ENCODE results near the gene MINDY4. TPM values are rescaled to one million over a fixed set of nuclear protein-coding genes. Genes with fewer than 3 reads are reported as not detected.

MINDY4 gene
- total RNA-seq, 6 experiments from 2014 or later = 2.3 to 3.3 (median 2.6) TPM

DNA sequence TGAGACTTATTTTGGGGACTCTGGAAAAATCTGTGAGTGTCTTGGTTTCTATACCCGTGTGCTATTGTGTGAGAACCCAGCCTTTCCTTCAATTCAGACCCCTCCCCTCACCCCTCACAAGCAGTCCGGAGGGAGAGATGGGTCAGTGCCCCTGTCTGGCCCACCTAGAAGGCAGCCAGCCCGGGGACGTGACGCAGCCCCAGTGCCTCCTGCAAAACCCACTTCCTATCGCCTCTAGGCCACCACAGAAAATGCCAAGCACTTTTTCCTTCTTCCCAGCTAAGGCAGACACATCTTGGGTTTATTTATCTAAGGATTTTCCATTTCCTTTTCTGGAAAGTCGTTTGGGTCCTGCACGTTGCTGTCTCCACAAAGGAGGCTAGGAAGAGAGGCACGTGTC lies 128.8 kb downstream of the MINDY4 start:
- Mint-ChIP-seq H3K36me3 (ENCODE audit: low read depth) (no peaks in the 10 kb centered on the region), H3K27me3 (ENCODE audit: insufficient read depth) (peaks cover 34% of the 10 kb centered on the region), H3K4me3 (no peak overlapping the region), H3K9me3 (no peaks in the 10 kb centered on the region), H3K4me1 (ENCODE audit: low read depth) (no peaks in the 10 kb centered on the region), H3K27ac (no peak overlapping the region)
- DNase-seq = no peak
- TF ChIP-seq, protein P1, sequence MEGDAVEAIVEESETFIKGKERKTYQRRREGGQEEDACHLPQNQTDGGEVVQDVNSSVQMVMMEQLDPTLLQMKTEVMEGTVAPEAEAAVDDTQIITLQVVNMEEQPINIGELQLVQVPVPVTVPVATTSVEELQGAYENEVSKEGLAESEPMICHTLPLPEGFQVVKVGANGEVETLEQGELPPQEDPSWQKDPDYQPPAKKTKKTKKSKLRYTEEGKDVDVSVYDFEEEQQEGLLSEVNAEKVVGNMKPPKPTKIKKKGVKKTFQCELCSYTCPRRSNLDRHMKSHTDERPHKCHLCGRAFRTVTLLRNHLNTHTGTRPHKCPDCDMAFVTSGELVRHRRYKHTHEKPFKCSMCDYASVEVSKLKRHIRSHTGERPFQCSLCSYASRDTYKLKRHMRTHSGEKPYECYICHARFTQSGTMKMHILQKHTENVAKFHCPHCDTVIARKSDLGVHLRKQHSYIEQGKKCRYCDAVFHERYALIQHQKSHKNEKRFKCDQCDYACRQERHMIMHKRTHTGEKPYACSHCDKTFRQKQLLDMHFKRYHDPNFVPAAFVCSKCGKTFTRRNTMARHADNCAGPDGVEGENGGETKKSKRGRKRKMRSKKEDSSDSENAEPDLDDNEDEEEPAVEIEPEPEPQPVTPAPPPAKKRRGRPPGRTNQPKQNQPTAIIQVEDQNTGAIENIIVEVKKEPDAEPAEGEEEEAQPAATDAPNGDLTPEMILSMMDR (IDR thresholded peaks at IDR 0.05) = no peak

GRCh38 chr7:30900803-30901362 lies 129.7 kb downstream of the MINDY4 start:
- Mint-ChIP-seq H3K4me1 (ENCODE audit: low read depth) (peaks cover 5% of the 10 kb centered on the region; the same call in 1 of the 2 replicates), H3K4me3 (no peak overlapping the region), H3K27me3 (ENCODE audit: insufficient read depth) (peaks cover 25% of the 10 kb centered on the region), H3K9me3 (no peaks in the 10 kb centered on the region), H3K36me3 (ENCODE audit: low read depth) (no peaks in the 10 kb centered on the region), H3K27ac (no peak overlapping the region)
- TF ChIP-seq, protein P1 (IDR thresholded peaks at IDR 0.05) = no peak
- no peak for DNase-seq

- Mint-ChIP-seq H3K4me1 (ENCODE audit: low read depth) (peaks cover 14% of the 10 kb centered on the region), H3K9me3 (no peaks in the 10 kb centered on the region), H3K36me3 (ENCODE audit: low read depth) (no peaks in the 10 kb centered on the region), H3K27ac (no peak overlapping the region), H3K27me3 (ENCODE audit: insufficient read depth) (peaks cover 22% of the 10 kb centered on the region), H3K4me3 (no peak overlapping the region)
- no peak for DNase-seq
- TF ChIP-seq, protein P1 (IDR thresholded peaks at IDR 0.05) = no peak
These were observed 130.6 kb downstream of the MINDY4 start for GRCh38 chr7:30901856-30902255.

GRCh38 chr7:30902466-30902865 lies 131.2 kb downstream of the MINDY4 start:
- H3K27me3 Mint-ChIP-seq (ENCODE audit: insufficient read depth) = peaks cover 19% of the 10 kb centered on the region
- H3K36me3 Mint-ChIP-seq (ENCODE audit: low read depth) = no peaks in the 10 kb centered on the region
- H3K4me1 Mint-ChIP-seq (ENCODE audit: low read depth) = peaks cover 15% of the 10 kb centered on the region
- H3K9me3 Mint-ChIP-seq = no peaks in the 10 kb centered on the region
- H3K4me3 Mint-ChIP-seq = no peak overlapping the region
- TF ChIP-seq, protein P1 (IDR thresholded peaks at IDR 0.05) = no peak
- no peak overlapping the region for H3K27ac Mint-ChIP-seq
- no peak for DNase-seq

DNA sequence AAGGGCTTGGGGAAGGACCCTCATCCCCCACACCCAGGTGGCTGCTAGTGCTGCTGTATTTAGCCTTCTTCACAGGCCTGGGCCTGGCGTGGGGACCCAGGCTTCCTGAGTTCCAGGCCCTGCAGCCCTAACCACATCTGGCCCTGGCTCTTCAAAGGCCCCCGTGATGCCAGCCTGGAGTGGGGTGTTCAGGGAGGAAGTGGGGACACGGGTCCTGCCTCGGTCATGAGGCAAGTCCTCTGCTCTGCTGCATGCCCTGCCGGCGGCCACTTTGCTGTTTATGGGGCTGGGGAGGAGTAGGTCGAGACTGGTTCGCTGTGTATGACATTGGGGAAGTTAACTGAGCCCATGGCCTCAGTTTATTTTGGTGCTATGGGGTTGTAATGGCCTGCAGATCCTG lies 131.9 kb downstream of the MINDY4 start:
- H3K36me3 Mint-ChIP-seq (ENCODE audit: low read depth) = no peaks in the 10 kb centered on the region
- no peaks in the 10 kb centered on the region for H3K9me3 Mint-ChIP-seq
- peaks cover 14% of the 10 kb centered on the region for H3K27me3 Mint-ChIP-seq (ENCODE audit: insufficient read depth)
- no peak for DNase-seq
- TF ChIP-seq, protein P1 (IDR thresholded peaks at IDR 0.05) = no peak
- H3K27ac Mint-ChIP-seq = no peak overlapping the region
- peaks cover 15% of the 10 kb centered on the region for H3K4me1 Mint-ChIP-seq (ENCODE audit: low read depth)
- H3K4me3 Mint-ChIP-seq = no peak overlapping the region

DNA sequence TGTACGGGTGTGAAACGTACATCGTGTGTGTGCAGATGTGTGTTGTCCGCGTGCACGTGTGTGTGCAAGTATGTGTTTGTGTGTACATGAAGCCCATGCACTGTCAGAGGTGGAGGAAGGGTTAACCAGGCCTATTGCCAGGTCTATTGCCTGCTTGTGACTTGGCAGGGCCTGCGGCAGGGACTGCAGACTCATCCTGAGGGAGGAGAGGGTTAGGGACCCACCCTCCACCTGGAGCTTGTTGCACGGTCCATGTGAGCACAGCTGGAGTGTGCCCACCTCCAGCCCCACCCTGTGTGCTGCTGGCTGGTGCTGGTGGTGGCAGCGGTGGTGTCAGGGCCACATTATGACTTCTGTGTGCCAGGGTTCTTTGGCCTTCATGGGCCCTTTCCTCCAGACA lies 133.3 kb downstream of the MINDY4 start:
- H3K36me3 Mint-ChIP-seq (ENCODE audit: low read depth) = no peaks in the 10 kb centered on the region
- no peak overlapping the region for H3K4me3 Mint-ChIP-seq
- H3K27me3 Mint-ChIP-seq (ENCODE audit: insufficient read depth) = peaks cover 7% of the 10 kb centered on the region
- H3K27ac Mint-ChIP-seq = no peak overlapping the region
- no peak for DNase-seq
- TF ChIP-seq, protein P1 (IDR thresholded peaks at IDR 0.05) = no peak
- peaks cover 15% of the 10 kb centered on the region for H3K4me1 Mint-ChIP-seq (ENCODE audit: low read depth)
- H3K9me3 Mint-ChIP-seq = no peaks in the 10 kb centered on the region

All from HFFc6 (cell line).